ENCODE measurements around the gene CARD10. TPM values are rescaled to one million over a fixed set of nuclear protein-coding genes. Genes with fewer than 3 reads are reported as not detected.
A peak's percentile ranks its signal among the peaks of the same experiment; 100 is the strongest.
"Not testable (repeated sequence)": the region's sequence is repeated elsewhere in the genome, so short reads cannot be mapped to it uniquely, and the experiment has no call there.

Gene CARD10
- total RNA-seq, 1 donor from 2014 or later: 5.7 TPM

DNA sequence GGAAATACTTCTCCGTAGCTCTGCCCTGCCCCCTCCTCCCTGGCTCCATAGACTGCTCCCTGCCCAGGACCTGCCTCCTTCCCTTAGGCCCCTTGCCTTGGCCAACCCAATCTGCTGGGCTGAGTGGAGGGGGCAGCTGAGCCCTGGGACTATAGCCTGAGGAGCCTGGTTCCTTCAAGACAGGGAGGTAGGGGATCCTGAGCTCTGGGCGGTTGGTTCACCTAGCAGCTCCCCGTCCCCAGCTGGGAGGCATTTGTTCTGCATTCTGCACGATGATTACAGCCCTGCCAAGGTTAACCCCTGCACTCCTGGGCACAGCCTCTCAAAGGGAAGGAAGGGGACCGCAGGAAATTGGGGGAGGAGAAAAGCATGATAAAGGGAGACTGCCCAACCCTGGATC lies 37.5 kb upstream of the CARD10 start:
- Histone ChIP-seq H3K9ac (ENCODE audit: low read depth in 1 of 3, low read length in 3 of 3) (no peak overlapping the region), H3K9me3 (ENCODE audit: control insufficient read depth in 3 of 3, low read length in 3 of 3) (no peaks in the 10 kb centered on the region), H3K4me3 (ENCODE audit: low read length in 3 of 3) (no peak overlapping the region), H3K4me1 (ENCODE audit: control insufficient read depth in 3 of 3, insufficient read depth in 3 of 3, low read length in 3 of 3) (peaks cover 23 to 34% (median 30%) of the 10 kb centered on the region in 3 donors), H3K27me3 (ENCODE audit: control insufficient read depth in 3 of 3, insufficient read depth in 3 of 3, low read length in 3 of 3) (peaks cover 12 to 34% (median 29%) of the 10 kb centered on the region in 3 donors), H3K27ac (ENCODE audit: low read depth, low read length) (peak overlapping the region; percentile 44), H3K36me3 (ENCODE audit: control insufficient read depth in 3 of 3, insufficient read depth in 3 of 3, low read length in 3 of 3) (no peaks in the 10 kb centered on the region)

DNA sequence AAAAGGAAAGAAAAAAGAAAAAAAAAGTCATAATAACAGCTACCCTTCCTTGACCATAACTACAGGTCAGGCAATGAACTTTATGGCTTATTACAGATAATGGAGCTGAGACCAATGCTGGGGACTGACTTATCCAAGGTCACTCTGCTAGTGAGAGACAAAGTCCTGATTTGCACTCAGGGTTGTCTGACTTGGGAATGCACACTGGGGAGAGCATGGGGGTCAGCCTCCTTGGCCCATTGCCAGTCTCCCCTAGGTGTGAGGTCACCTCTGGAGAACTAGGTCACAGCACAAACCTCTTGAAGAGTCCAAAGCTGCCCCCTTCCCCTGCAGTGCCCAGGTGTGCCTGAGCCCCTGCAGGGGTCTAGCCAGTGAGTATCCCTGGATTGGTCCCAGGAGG lies 35.8 kb upstream of the CARD10 start:
- peaks cover 3 to 33% (median 26%) of the 10 kb centered on the region in 3 donors for H3K27me3 ChIP-seq (ENCODE audit: control insufficient read depth in 3 of 3, insufficient read depth in 3 of 3, low read length in 3 of 3)
- H3K36me3 ChIP-seq (ENCODE audit: control insufficient read depth in 3 of 3, insufficient read depth in 3 of 3, low read length in 3 of 3): no peaks in the 10 kb centered on the region
- H3K4me3 ChIP-seq (ENCODE audit: low read length in 3 of 3): no peak overlapping the region
- no peak overlapping the region for H3K27ac ChIP-seq (ENCODE audit: low read depth, low read length)
- H3K9me3 ChIP-seq (ENCODE audit: control insufficient read depth in 3 of 3, low read length in 3 of 3): no peaks in the 10 kb centered on the region
- peaks cover 24 to 41% (median 30%) of the 10 kb centered on the region in 3 donors for H3K4me1 ChIP-seq (ENCODE audit: control insufficient read depth in 3 of 3, insufficient read depth in 3 of 3, low read length in 3 of 3)
- H3K9ac ChIP-seq (ENCODE audit: low read depth in 1 of 3, low read length in 3 of 3): no peak overlapping the region

DNA sequence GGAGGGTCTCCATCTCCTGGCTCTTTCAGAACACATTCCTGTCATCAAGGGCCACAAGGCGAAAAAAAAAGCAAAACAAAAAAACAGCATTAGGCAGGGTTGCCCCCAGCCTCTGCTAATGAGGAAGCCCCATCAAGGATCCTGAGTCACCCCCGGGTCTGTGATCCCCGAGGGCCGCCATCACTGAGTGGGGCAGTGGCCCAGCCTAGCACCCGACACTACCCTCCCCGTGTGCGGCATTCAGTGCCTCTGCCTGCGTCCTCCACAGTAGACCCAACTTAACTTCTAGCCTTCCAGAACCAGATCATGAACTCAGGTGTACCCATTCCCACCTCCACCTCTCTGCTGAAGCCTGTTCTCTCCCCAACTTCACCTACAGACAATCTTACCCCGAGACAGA lies 34.5 kb upstream of the CARD10 start:
- no peaks in the 10 kb centered on the region for H3K36me3 ChIP-seq (ENCODE audit: control insufficient read depth in 3 of 3, insufficient read depth in 3 of 3, low read length in 3 of 3)
- peaks cover 25 to 43% (median 39%) of the 10 kb centered on the region in 3 donors for H3K4me1 ChIP-seq (ENCODE audit: control insufficient read depth in 3 of 3, insufficient read depth in 3 of 3, low read length in 3 of 3)
- H3K27ac ChIP-seq (ENCODE audit: low read depth, low read length): no peak overlapping the region

DNA sequence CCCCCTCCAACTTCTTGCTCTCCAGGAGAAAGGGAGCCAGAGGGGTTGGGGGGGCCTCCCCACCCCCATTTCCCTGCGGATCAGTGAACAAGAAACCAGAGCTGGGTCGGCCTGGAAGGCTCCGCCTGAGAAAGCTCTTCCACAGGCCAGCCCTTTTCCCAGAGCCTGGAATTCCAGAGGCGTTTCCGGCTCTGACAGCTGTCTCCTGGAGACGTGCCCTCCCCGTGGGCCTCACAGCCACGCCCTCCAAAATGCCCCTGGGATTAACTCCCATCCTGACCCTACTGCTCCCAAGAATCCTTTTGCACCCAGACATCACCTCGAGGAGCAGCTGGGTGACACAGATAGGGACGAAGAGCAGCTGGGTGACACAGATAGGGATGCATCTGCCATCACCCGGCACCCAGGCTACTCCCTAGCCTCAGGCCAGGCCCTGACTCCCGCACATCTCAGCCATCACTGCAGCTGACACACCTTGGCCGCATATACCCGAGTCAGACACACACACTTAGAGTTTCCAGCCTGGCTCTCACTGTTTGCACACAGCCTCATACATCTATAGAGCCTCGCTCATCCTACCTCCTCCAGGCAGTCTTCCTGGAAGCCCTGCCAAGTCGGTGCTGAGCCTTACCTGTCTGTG lies 33.4 kb upstream of the CARD10 start:
- Histone ChIP-seq H3K4me1 (ENCODE audit: control insufficient read depth in 3 of 3, insufficient read depth in 3 of 3, low read length in 3 of 3) (peaks cover 28 to 43% (median 40%) of the 10 kb centered on the region in 3 donors), H3K9ac (ENCODE audit: low read depth in 1 of 3, low read length in 3 of 3) (peak overlapping the region in 1 of 3 donors; percentile 50), H3K27ac (ENCODE audit: low read depth, low read length) (peak overlapping the region; percentile 56)

More for the DNA sequence above, 34.5 kb upstream of the CARD10 start:
- no peak overlapping the region for H3K4me3 ChIP-seq (ENCODE audit: low read length in 3 of 3)
- no peak overlapping the region for H3K9ac ChIP-seq (ENCODE audit: low read depth in 1 of 3, low read length in 3 of 3)
- H3K27me3 ChIP-seq (ENCODE audit: control insufficient read depth in 3 of 3, insufficient read depth in 3 of 3, low read length in 3 of 3): peaks cover 3 to 27% (median 17%) of the 10 kb centered on the region in 3 donors
- H3K9me3 ChIP-seq (ENCODE audit: control insufficient read depth in 3 of 3, low read length in 3 of 3): no peaks in the 10 kb centered on the region

DNA sequence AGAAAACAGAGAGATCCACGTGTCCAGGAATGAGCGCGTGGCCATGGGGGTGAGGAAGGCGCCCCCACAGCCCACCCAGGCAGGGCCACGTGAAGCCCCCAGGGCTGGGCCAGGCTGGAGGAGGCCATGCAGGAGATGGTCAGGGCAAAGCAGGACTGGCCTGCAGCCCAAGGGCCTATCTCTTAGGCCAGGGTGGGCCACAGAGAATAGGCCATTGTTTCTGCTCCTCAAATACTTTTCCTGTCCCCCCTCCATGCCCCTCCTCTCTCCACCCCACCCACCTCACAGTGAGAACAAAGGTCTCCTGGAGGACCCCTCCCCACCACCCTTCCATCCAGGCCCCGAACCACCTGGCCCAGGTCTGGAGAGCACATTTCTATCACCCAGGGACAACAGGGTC lies 32.8 kb upstream of the CARD10 start:
- peaks cover 3 to 21% (median 14%) of the 10 kb centered on the region in 3 donors for H3K27me3 ChIP-seq (ENCODE audit: control insufficient read depth in 3 of 3, insufficient read depth in 3 of 3, low read length in 3 of 3)
- H3K36me3 ChIP-seq (ENCODE audit: control insufficient read depth in 3 of 3, insufficient read depth in 3 of 3, low read length in 3 of 3): no peaks in the 10 kb centered on the region
- no peaks in the 10 kb centered on the region for H3K9me3 ChIP-seq (ENCODE audit: control insufficient read depth in 3 of 3, low read length in 3 of 3)
- H3K27ac ChIP-seq (ENCODE audit: low read depth, low read length): peak overlapping the region; percentile 56
- H3K4me1 ChIP-seq (ENCODE audit: control insufficient read depth in 3 of 3, insufficient read depth in 3 of 3, low read length in 3 of 3): peaks cover 34 to 47% (median 47%) of the 10 kb centered on the region in 3 donors
- H3K4me3 ChIP-seq (ENCODE audit: low read length in 3 of 3): no peak overlapping the region
- H3K9ac ChIP-seq (ENCODE audit: low read depth in 1 of 3, low read length in 3 of 3): no peak overlapping the region

More for the DNA sequence above, 33.4 kb upstream of the CARD10 start:
- H3K4me3 ChIP-seq (ENCODE audit: low read length in 3 of 3): no peak overlapping the region
- peaks cover 3 to 27% (median 14%) of the 10 kb centered on the region in 3 donors for H3K27me3 ChIP-seq (ENCODE audit: control insufficient read depth in 3 of 3, insufficient read depth in 3 of 3, low read length in 3 of 3)
- no peaks in the 10 kb centered on the region for H3K9me3 ChIP-seq (ENCODE audit: control insufficient read depth in 3 of 3, low read length in 3 of 3)
- H3K36me3 ChIP-seq (ENCODE audit: control insufficient read depth in 3 of 3, insufficient read depth in 3 of 3, low read length in 3 of 3): no peaks in the 10 kb centered on the region

DNA sequence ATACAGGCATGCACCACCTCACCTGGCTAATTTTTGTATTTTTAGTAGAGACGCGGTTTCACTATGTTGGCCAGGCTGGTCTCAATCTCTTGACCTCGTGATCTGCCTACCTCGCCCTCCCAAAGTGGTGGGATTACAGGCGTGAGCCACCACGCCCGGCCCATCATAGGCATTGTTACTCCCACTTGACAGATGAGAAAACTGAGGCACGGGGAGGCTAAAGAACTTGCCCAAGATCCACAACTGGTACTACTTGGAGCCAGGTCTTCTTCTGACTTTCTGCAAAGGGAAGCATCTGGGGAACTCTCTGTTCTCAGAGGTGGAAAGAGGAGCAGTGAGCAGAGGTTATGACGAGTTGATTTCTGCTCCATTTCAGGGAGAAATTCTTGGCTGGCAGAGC lies 31.7 kb upstream of the CARD10 start:
- H3K9ac ChIP-seq (ENCODE audit: low read depth in 1 of 3, low read length in 3 of 3); H3K36me3 ChIP-seq (ENCODE audit: control insufficient read depth in 3 of 3, insufficient read depth in 3 of 3, low read length in 3 of 3); H3K27ac ChIP-seq (ENCODE audit: low read depth, low read length); H3K4me3 ChIP-seq (ENCODE audit: low read length in 3 of 3); H3K9me3 ChIP-seq (ENCODE audit: control insufficient read depth in 3 of 3, low read length in 3 of 3): not testable (repeated sequence)
- Histone ChIP-seq H3K4me1 (ENCODE audit: control insufficient read depth in 3 of 3, insufficient read depth in 3 of 3, low read length in 3 of 3) (peaks cover 38 to 49% (median 48%) of the 10 kb centered on the region in 3 donors), H3K27me3 (ENCODE audit: control insufficient read depth in 3 of 3, insufficient read depth in 3 of 3, low read length in 3 of 3) (peaks cover 0 to 14% (median 14%) of the 10 kb centered on the region in 3 donors)

DNA sequence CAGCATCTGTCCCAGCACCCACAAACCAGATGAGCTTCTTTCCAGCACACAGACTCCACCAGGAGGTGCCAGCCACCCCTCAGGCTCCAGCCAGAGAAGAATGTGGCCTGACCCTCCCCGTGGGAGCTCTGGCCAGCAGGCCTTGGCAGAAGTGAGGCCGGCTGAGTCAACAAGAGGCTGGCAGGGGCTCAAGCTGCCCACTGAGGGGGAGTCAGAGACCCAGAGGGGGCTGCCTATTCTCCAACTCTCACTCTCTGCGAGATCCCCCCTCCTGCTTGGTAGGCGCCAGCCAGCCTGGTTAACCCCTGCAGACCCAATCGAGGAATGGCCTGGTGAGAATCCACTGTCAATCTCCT lies 30.5 kb upstream of the CARD10 start:
- Histone ChIP-seq H3K4me1 (ENCODE audit: control insufficient read depth in 3 of 3, insufficient read depth in 3 of 3, low read length in 3 of 3) (peaks cover 47 to 59% (median 56%) of the 10 kb centered on the region in 3 donors), H3K4me3 (ENCODE audit: low read length in 3 of 3) (no peak overlapping the region), H3K36me3 (ENCODE audit: control insufficient read depth in 3 of 3, insufficient read depth in 3 of 3, low read length in 3 of 3) (no peaks in the 10 kb centered on the region), H3K27ac (ENCODE audit: low read depth, low read length) (no peak overlapping the region), H3K9me3 (ENCODE audit: control insufficient read depth in 3 of 3, low read length in 3 of 3) (no peaks in the 10 kb centered on the region), H3K27me3 (ENCODE audit: control insufficient read depth in 3 of 3, insufficient read depth in 3 of 3, low read length in 3 of 3) (peaks cover 0 to 20% (median 14%) of the 10 kb centered on the region in 3 donors), H3K9ac (ENCODE audit: low read depth in 1 of 3, low read length in 3 of 3) (peak overlapping the region in 1 of 3 donors; percentile 16)

DNA sequence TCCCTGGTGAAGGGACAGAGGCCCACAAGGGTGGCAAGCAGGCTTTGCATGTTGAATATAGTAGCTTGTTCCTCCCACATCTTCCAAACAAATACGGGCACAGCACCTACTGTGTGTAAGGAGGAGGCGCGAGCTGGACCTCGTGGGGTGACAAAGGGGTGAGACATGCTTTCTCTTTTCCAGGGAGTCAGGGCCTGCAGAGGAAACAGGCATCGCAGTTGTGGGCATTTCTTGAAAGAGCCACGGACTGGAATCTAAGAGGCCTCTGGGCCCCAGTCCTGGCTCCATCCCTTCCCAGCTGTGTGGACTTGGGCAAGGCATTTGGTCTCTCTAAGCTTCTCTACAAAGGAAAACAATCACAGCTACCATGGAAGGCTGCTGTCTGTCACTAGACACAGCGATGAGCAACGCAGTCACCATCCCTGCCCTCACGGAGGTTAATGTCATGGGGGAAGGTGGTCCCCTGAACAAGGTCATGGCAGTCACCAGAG lies 28.1 kb upstream of the CARD10 start:
- no peaks in the 10 kb centered on the region for H3K36me3 ChIP-seq (ENCODE audit: control insufficient read depth in 3 of 3, insufficient read depth in 3 of 3, low read length in 3 of 3)
- no peak overlapping the region for H3K4me3 ChIP-seq (ENCODE audit: low read length in 3 of 3)
- H3K9me3 ChIP-seq (ENCODE audit: control insufficient read depth in 3 of 3, low read length in 3 of 3): no peaks in the 10 kb centered on the region
- peaks cover 0 to 16% (median 7%) of the 10 kb centered on the region in 3 donors for H3K27me3 ChIP-seq (ENCODE audit: control insufficient read depth in 3 of 3, insufficient read depth in 3 of 3, low read length in 3 of 3)
- H3K4me1 ChIP-seq (ENCODE audit: control insufficient read depth in 3 of 3, insufficient read depth in 3 of 3, low read length in 3 of 3): peaks cover 42 to 52% (median 48%) of the 10 kb centered on the region in 3 donors
- peak overlapping the region; percentile 85 for H3K27ac ChIP-seq (ENCODE audit: low read depth, low read length)
- peak overlapping the region in 2 of 3 donors; percentile 43 to 64 for H3K9ac ChIP-seq (ENCODE audit: low read depth in 1 of 3, low read length in 3 of 3)

DNA sequence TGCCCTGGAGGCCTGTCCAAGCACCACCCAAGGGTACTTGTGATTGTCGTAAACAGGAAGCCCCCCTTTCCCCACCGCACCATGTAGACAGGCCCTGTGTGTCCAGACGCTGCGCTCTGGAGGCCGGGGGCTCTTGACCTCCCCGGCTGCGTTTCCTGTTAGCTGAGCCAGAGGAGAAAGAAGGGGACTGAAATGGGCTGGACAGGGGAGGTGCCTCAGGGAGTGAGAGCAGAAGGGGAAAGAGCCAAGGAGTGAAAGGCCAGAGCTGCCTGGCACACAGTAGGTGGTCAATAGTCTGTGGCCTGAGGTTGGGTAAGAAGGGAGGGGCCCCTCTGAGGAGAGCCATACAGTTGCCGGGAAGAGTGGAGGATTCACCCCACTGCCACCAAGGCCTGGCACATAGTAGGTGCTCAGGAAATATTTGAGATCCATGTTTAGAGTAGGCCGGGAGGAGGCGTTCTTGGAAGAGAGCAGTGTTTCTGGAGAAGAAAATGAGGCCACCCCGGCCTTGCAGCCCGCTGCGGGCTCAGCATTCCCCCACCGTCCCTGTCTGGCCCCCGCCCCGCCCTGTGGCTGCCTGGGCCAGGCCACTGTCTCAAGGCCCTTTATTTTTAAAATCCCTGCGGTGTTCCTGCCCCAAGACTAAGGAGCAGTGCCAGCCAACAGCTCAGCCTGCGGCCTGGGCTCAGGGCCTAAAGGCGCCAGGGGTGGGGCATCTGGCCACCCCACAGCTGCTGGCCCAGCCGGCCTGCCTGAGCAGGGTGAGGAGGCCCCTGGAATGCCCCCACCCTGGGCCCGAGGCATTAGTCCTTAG lies 27.4 kb upstream of the CARD10 start:
- no peak overlapping the region for H3K4me3 ChIP-seq (ENCODE audit: low read length in 3 of 3)
- no peaks in the 10 kb centered on the region for H3K9me3 ChIP-seq (ENCODE audit: control insufficient read depth in 3 of 3, low read length in 3 of 3)

More for the DNA sequence above, 27.4 kb upstream of the CARD10 start:
- H3K4me1 ChIP-seq (ENCODE audit: control insufficient read depth in 3 of 3, insufficient read depth in 3 of 3, low read length in 3 of 3): peaks cover 39 to 48% (median 42%) of the 10 kb centered on the region in 3 donors
- no peaks in the 10 kb centered on the region for H3K36me3 ChIP-seq (ENCODE audit: control insufficient read depth in 3 of 3, insufficient read depth in 3 of 3, low read length in 3 of 3)
- peaks cover 0 to 22% (median 7%) of the 10 kb centered on the region in 3 donors for H3K27me3 ChIP-seq (ENCODE audit: control insufficient read depth in 3 of 3, insufficient read depth in 3 of 3, low read length in 3 of 3)
- H3K27ac ChIP-seq (ENCODE audit: low read depth, low read length): peak overlapping the region; percentile 85
- H3K9ac ChIP-seq (ENCODE audit: low read depth in 1 of 3, low read length in 3 of 3): peak overlapping the region in 2 of 3 donors; percentile 43 to 64
